ENCODE measurements around the gene DPEP1. TPM values are rescaled to one million over a fixed set of nuclear protein-coding genes. Genes with fewer than 3 reads are reported as not detected.

Gene DPEP1
- total RNA-seq, 6 donors from 2014 or later: 1.2 to 2.7 (median 1.5) TPM; not detected in 3

DNA sequence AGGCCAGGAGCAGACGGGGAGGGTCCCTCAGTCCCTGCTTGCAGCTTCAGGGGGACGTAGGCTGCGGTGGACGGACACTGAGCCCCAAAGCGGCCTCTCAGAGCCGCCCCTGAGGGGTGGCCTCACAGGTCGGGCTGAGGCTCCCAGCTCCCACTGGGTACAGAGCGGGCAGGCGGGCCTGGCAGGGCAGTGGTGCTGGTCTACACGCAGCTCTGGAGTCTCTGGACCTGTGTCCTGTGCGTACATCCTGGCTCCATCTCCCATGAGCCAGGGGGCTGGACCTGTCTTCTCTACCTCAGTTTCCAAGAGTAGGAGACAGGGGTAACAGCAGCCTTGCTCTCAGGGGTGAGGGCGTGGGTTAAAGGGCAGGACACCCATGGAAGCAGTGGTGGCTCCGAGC, 1.7 kb downstream of the DPEP1 start:
- H3K9me3 ChIP-seq: no peaks in the 10 kb centered on the region
- no peaks in the 10 kb centered on the region for H3K36me3 ChIP-seq
- DNase-seq (no peak), ATAC-seq (ENCODE audit: low FRiP score in 2 of 2) (no peak)
- H3K4me3 ChIP-seq: no peak overlapping the region
- WGBS, 2 donors: 89% methylated on average over 12 of the region's 13 CpGs; no CpG with 5 or more reads in 1 of the 2 donors
- peaks cover 0 to 10% (median 8%) of the 10 kb centered on the region in 4 donors for H3K4me1 ChIP-seq
- TF ChIP-seq POLR2AphosphoS5 (IDR thresholded peaks at IDR 0.05): no peak
- TF ChIP-seq EP300 (IDR thresholded peaks at IDR 0.05): no peak
- no peak for TF ChIP-seq POLR2A (IDR thresholded peaks at IDR 0.05)
- TF ChIP-seq, protein P1, sequence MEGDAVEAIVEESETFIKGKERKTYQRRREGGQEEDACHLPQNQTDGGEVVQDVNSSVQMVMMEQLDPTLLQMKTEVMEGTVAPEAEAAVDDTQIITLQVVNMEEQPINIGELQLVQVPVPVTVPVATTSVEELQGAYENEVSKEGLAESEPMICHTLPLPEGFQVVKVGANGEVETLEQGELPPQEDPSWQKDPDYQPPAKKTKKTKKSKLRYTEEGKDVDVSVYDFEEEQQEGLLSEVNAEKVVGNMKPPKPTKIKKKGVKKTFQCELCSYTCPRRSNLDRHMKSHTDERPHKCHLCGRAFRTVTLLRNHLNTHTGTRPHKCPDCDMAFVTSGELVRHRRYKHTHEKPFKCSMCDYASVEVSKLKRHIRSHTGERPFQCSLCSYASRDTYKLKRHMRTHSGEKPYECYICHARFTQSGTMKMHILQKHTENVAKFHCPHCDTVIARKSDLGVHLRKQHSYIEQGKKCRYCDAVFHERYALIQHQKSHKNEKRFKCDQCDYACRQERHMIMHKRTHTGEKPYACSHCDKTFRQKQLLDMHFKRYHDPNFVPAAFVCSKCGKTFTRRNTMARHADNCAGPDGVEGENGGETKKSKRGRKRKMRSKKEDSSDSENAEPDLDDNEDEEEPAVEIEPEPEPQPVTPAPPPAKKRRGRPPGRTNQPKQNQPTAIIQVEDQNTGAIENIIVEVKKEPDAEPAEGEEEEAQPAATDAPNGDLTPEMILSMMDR (IDR thresholded peaks at IDR 0.05): no peak
- H3K27ac ChIP-seq: no peak overlapping the region
- no peaks in the 10 kb centered on the region for H3K27me3 ChIP-seq

DNA sequence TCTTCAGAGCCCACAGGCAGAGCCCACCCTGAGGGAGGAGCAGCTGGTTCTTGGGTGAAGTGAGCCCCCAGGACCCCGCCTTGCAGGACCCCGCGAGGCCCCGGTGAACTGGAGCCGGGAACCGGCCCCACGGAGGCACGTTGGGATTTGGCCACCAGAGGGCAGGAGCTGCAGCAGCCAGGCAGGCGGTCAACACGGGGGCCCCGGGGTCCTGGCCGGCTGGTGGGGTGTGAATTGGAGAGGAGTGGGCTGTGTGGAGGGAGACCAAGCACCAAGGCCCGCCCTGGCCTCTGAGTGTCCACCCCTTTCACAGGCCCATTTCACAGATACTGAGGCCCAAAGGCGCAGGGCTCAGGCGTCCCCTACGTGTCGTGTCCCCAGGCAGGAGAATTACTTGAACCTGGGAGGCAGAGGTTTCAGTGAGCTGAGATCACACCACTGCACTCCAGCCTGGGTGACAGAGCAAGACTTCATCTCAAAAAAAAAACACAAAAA, 2.2 kb downstream of the DPEP1 start:
- 42 to 80% methylated on average over 1 to 17 of the region's 17 CpGs for WGBS, 2 donors

DNA sequence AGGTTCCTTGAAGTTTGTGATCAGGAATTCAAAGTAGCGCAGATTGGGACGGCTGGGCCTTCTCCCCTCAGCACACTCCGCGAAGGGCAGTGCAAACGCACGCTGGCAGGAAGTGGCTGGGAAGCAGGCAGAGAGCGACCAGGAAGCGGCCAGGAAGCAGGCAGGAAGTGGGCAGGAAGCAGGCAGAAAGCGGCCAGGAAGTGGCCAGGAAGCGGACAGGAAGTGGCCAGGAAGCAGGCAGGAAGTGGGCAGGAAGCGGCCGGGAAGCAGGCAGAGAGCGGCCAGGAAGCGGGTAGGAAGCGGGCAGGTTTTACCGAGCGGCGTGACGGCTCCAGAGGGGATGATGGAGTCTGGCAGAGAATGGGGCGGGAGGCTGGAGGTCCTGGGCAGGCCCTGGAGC, 3.2 kb downstream of the DPEP1 start:
- no peaks in the 10 kb centered on the region for H3K27me3 ChIP-seq
- H3K27ac ChIP-seq: peak overlapping the region; percentile 33 to 68 (median 55)
- WGBS, 2 donors: 61 to 66% methylated on average over 20 of the region's 20 CpGs
- H3K4me1 ChIP-seq: peaks cover 0 to 10% (median 8%) of the 10 kb centered on the region in 4 donors
- ATAC-seq (ENCODE audit: low FRiP score in 2 of 2): no peak
- H3K4me3 ChIP-seq: no peak overlapping the region
- TF ChIP-seq, protein P1 (IDR thresholded peaks at IDR 0.05): no peak
- peak in 1 of 2 donors; percentile 16 for TF ChIP-seq POLR2AphosphoS5 (IDR thresholded peaks at IDR 0.05)
- TF ChIP-seq POLR2A (IDR thresholded peaks at IDR 0.05): no peak
- no peaks in the 10 kb centered on the region for H3K9me3 ChIP-seq
- no peaks in the 10 kb centered on the region for H3K36me3 ChIP-seq
- DNase-seq: no peak

More for the DNA sequence above, 2.2 kb downstream of the DPEP1 start:
- H3K27me3 ChIP-seq: no peaks in the 10 kb centered on the region
- no peaks in the 10 kb centered on the region for H3K36me3 ChIP-seq
- TF ChIP-seq, protein P1 (IDR thresholded peaks at IDR 0.05): peak; percentile 40 to 77 (median 65)
- TF ChIP-seq POLR2A (IDR thresholded peaks at IDR 0.05): no peak
- peak overlapping the region in 2 of 4 donors; percentile 65 to 68 for H3K27ac ChIP-seq
- H3K9me3 ChIP-seq: no peaks in the 10 kb centered on the region
- ATAC-seq (ENCODE audit: low FRiP score in 2 of 2) (no peak), DNase-seq (no peak)
- no peak overlapping the region for H3K4me3 ChIP-seq
- H3K4me1 ChIP-seq: peaks cover 0 to 10% (median 8%) of the 10 kb centered on the region in 4 donors

DNA sequence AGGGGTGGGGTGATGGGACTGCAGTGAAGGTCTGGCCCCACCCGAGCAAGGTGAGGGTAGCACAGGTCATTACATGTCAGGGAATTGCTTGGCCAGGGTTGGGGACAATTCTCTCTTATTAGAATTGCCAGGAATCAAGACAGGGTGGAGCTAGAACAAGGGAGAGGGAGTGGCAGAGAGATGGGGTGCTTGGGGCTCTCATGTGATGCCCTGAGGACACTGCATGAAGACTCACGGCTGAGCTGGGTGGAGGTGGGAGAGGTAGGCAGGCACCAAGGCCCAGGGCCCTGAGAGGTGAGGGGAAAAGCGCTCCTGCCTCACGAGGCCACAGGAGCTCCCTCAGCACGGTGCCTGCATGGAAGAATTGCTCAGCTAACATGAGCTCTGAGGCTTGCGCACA, 3.6 kb downstream of the DPEP1 start:
- peak overlapping the region; percentile 33 to 68 (median 55) for H3K27ac ChIP-seq
- H3K4me3 ChIP-seq: no peak overlapping the region
- H3K9me3 ChIP-seq: no peaks in the 10 kb centered on the region
- no peaks in the 10 kb centered on the region for H3K27me3 ChIP-seq
- ATAC-seq (ENCODE audit: low FRiP score in 2 of 2) (no peak), DNase-seq (no peak)
- no peaks in the 10 kb centered on the region for H3K36me3 ChIP-seq
- TF ChIP-seq POLR2AphosphoS5 (IDR thresholded peaks at IDR 0.05): no peak
- no peak for TF ChIP-seq EP300 (IDR thresholded peaks at IDR 0.05)
- TF ChIP-seq, protein P1 (IDR thresholded peaks at IDR 0.05): no peak
- TF ChIP-seq POLR2A (IDR thresholded peaks at IDR 0.05): no peak
- H3K4me1 ChIP-seq: peaks cover 0 to 10% (median 8%) of the 10 kb centered on the region in 4 donors
- WGBS, 2 donors: 54 to 64% methylated on average over 6 of the region's 6 CpGs

Measured in upper lobe of left lung (tissue), 6 donors.